Kidney capillary endothelial cell (primary cell): ENCODE results near the gene GPR68.
"Not testable (repeated sequence)": the region's sequence is repeated elsewhere in the genome, so short reads cannot be mapped to it uniquely, and the experiment has no call there.

Experiments
- DNase-seq: peaks from one replicate; pipeline ENCODE4 v3.0.0-alpha.2; 2018; ENCODE audit warnings: low spot score

GPR68 gene

DNA sequence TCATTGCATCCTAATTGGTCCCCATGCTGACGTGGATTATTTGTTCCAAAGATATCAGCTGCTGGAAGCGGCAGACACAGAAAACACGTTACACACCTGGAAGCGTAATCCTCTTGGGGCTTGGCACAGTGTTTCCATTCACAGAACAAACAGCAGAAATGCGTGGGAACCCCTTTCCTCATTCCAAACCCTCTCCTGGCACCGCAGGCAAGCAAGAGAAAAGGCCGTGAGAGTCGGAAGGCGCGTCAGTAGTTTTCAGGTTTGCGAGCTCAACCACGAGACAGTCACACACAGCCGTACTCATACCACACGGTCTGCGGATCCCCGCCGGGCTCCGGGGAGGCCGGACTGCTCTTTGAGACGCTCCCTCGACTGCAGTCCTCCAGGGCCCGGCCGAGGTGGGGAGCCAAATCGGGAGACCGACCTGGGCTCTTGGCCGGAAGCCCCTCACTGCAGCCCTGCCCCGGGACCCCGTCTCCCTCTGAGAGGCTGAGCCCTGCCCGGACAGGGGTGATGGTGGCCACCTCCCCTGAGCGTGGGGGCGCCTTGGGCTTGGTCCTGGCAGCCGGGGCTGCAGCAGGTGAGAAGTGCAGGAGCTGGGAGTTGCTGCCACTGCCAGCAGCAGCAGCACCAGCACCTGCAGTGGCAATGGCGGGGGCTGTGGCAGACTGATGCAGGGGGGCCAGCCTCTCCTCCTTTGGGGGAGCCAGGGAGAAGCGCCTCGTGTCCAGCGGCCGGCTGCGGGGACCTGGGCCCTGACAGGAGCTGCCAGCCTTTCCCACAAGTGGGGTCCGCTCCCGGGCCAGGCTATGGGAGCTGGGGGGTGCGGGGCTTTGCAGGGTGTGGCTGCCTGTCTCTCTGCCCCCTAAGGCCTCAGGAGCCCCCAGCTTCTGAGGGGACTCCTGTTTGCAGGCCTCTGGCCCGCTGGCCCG lies 28.1 kb upstream of the GPR68 start:
- DNase-seq = no peak

DNA sequence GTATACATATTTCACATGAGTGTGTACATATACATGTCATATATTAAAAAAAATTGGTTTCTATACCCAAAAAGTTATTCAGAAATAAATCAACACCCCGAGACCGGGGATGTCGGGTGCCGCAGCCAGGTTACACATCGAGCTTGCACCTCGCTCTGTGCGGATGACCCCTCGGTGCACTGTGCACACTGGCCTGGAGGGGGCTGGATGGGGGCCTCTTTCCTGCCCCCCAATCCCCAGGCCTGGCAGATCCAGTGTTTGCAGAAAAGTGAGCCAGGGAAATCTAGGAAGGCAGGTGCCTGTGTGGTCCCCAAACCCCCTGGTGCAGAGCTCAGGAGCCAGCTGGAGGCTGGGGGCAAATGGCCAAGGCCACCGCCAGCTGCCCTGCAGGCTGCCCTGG lies 27.1 kb upstream of the GPR68 start:
- DNase-seq = no peak

DNA sequence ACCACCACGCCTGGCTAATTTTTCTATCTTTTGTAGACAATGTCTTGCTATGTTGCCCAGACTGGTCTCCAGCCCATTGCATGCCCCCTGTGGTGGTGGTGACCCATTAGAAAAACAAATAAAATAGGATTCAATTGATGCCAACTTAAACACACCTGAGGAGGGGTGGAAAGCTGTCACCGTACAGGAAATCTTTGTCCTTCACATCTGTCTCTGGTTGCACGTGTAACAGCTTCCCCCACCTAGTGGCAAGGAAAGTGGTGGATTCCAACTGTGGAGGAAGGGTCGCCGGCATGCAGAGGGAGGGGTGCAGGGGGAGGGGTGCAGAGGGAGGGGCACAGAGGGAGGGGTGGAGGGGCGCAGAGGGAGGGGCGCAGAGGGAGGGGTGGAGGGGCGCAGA lies 26.1 kb upstream of the GPR68 start:
- DNase-seq = no peak

DNA sequence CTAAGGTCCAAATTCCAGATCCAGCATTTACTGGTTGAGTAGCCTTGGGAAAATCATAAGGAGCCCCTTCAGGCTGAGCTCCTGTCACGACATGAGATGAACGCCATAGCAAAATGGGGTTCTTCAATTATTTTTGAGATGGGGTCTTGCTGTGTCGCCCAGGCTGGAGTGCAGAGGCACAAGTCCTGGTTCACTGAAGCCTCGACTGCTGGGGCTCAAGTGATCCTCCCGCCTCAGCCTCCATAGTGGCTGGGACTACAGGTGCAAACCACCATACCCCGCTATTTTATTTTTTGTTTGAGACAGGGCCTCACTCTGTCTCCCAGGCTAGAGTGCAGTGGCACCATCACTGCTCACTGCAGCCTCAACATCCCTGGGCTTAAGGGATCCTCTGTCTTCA lies 25.7 kb upstream of the GPR68 start:
- no peak for DNase-seq

DNA sequence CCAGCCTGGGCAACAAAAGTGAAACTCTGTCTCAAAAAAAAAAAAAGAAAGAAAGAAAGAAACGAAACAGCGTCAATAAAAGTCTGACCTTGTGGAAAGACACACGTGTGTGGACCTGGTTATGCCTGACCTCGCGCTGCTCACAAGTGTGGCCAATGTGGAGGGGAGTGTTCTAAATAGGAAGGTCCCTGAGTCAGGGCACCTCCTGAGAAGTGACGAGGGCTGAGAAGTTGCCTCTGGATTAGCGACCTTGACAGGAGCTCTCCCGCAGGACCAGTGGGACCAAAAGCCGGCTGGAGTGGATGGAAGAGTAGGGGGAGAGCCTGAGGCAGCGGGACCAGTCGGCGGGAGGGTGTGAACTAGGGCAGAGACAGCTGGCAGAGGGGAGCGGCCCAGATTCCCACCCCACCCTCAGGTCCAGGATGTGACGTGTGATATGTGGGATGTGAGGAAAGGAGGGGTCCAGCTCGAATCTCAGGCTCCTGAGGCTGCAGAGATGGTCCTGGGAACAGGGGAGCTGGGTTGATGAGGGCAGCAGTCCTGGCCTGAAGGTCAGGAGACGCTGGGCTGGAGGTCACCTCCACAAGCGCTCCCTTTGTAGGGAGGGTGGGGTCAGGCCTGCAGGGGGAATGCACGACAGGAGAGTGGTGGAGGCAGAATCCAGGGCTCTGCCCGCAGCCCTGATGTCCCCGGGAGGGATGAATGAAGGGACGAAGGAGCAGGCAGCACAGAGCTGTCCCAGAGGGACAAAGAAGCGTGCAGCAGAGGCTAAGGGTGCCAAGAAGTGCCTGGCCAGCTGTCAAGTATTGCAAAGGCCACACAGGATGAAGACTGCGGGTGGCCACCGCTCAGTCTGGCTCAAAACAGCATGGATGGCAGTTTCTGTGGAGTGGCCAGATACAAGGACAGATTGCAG lies 24.8 kb upstream of the GPR68 start:
- DNase-seq = no peak

DNA sequence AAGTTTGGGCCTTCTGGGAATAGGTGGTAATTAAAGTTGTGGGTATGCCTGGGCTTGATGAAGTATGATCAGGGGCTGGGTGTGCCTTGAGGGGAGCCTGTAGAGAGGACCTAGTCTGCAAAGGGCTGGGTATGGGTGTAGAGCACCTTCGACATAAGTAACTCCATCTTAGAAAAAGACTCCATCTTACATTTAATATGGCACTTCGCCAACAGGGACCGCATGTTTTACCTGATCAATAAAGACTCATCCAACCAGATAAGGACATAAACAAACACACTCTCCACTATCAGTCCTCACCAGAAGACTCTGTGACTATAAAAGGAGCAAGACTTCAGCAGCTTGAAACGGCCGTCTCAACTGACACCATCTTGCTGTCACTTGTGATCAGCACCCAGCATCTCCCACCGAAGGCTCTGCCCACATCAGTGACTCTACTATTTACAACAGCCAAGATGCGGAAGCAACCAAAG lies 23.5 kb upstream of the GPR68 start:
- no peak for DNase-seq

DNA sequence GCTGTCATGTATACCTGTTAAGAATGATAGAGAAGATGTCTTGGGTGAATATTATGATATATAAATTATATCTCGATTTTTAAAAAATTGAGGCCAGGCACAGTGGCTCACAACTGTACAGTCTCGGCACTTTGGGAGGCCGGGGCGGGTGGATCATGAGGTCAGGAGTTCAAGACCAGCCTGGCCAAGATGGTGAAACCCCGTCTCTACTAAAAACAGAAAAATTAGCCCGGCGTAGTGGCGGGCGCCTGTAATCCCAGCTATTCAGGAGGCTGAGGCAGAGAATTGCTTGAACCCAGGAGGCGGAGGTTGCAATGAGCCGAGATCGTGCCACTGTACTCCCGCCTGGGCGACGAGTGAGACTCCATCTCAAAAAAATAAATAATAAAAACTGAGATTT lies 21.8 kb upstream of the GPR68 start:
- not testable (repeated sequence) for DNase-seq

DNA sequence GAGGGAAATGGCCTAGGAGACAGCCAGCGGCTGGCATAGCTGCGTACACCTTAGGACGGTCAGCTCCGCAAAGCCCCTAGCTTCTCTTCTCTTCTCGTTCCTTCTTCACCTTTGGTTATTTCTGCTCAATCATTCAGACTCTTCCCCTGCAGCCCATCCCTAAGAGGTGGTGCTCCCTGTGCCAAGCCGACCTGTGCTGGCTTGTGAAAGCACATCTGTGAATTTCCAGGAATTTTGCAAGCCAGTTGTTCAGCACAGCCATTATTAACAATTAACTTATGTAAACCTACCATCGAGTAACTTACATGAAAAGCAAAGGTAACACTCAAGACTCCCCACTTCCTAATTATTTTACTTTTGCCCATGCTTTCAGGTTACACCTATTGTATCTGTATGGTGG lies 20.9 kb upstream of the GPR68 start:
- DNase-seq = no peak

DNA sequence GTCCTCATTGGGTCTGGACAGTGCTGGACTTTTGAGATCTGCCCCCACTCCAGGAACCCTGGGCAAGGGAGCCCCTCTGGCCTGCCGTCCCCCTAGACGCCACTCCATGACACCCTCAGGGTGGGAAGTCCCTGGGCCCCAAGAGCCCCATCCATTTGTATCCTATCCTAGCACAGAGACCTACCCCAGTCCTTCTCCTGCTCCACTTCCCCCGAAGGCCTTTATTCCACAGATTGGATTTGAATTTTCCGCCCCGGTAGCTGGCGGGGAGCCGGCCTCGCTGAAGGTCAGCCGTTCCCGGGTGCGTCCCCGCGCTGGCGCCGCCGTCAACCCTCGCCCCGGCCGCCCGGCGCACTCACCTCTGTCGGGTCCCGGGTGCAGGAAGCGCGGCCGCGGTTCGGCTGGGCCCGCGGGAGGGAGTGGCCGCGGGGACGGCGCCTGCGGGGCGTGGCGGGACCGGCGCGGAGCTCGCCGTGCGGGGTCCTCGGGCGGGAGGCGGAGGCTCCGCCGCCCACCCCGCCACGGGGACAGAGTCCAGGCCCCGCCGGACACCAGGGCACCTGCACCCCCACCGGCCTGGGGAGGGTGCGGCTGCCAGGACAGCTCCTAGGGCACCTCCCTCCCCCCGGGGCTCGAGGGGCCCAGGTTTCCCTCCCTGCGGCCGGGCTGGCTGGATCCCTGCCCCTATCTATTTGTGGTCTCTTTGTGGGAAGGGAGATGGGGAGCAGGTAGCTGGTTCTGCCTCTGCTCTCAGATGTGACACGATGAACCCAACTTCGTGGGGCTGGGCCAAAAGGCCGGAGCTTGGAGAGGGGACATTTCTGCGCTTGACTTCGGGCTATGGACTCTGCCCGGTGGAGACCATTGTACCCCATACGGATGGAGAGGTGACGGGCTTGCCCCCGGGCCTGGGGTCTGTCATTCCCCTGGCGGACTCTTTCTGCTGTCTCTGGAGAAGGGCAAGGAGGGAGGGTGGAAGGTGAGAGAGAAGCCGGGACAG lies 19.9 kb upstream of the GPR68 start:
- DNase-seq = no peak

DNA sequence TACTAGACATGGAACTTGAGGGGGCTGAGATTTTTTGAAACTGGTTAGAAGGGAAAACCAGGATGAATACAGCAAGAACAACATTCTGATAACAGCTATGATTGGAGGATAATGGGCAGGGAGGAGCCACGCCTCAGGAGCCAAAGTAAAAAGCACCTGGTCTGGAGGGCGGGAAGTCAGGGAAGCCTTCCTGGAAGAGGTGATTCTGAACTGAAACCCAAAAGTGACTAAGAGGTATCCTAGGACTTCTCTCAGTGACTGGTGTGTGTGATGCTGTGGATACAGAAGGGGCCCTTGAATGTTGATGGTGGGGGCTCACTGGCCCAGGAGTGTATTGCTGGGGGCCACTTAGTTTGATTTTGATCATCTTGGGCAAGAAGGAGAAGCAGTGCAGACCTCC lies 18.8 kb upstream of the GPR68 start:
- DNase-seq = no peak

DNA sequence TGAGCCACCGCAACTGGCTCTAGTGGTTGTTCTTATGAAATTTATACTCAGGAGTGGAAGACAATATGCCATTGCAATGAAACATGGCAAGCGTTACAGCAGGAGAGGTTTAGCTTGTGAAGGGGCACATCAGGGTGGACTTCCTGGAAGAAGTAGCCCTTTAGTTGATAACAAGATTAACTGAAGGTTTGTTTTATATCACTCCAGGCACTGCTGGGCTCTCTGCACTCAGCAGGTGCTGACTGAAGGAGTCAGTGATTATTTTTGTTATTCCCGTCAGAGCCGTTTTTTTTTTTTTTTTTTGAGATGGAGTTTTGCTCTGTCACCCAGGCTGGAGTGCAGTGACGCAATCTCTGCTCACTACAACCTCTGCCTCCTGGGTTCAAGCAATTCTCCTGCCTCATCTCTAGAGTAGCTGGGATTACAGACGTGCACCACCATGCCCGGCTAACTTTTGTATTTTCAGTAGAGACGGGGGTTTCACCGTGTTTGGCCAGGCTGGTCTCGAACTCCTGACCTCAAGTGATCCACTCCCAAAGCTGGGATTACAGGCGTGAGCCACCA lies 17.6 kb upstream of the GPR68 start:
- DNase-seq = no peak

DNA sequence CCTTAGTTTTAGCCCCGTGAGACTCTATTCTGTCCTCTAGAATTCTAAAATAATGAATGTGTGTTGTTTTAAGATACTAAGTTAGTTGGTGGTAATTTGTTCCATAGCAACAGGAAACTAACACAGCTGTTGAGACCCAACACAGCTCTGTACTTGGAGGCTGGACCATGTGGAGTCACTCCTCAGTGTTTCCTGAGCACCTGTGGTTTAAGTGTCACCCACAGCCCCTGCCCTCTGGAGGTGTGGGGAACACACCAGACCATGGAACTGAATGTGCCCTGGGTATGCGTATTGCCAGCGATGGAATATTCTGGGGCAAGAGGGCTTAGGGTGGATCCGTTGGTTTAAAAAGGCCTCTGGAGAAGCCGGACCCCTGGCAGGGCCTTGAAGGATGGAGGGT lies 16.6 kb upstream of the GPR68 start:
- no peak for DNase-seq

DNA sequence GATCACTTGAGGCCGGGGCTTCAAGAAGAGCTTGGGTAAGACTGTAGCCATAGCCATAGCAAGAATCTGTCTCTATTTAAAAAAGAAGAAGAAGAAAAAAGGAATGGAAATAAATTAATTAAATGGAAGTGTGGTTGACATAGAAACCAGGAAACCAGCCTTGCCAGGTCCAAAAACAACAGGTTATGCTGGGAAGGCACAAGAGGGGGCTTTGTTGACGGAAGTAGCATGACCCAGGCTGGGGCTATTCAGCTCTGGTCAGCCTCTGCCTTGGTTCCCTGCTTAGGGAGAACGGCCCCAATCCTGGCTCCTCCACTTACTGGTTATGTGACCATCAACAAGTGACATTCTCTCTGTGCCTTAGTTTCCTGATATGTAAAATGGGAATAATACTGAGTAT lies 14.4 kb upstream of the GPR68 start:
- no peak for DNase-seq

DNA sequence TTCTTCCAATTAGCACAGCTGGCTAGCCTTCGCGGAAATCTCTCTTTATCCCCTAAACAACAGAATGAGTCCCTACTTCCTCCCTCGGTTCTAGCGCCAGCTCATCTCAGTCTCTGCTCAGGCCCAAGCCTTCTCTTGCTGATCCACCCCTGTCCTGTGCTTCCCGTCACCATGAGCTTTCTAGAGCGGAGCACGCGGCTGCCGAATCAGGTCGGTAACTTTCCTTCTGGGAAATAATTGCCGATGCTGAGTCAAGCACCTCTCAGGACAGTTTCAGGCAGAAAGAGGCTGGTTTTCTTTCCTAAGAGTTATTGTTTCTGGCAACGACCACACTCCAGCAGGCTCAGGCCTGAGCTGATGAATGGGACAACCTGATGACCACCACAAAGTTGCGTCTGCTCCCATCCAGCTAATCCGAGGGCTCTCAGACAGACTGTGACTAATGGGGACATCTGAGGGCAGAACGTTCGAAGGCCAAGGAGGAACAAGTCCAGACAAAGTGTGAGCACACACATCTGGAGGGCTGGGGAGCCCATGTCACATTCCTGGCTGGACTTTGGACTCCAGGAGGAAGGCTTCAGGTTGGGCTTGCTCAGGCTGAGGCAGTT lies 13.6 kb upstream of the GPR68 start:
- DNase-seq = peak; percentile 41

DNA sequence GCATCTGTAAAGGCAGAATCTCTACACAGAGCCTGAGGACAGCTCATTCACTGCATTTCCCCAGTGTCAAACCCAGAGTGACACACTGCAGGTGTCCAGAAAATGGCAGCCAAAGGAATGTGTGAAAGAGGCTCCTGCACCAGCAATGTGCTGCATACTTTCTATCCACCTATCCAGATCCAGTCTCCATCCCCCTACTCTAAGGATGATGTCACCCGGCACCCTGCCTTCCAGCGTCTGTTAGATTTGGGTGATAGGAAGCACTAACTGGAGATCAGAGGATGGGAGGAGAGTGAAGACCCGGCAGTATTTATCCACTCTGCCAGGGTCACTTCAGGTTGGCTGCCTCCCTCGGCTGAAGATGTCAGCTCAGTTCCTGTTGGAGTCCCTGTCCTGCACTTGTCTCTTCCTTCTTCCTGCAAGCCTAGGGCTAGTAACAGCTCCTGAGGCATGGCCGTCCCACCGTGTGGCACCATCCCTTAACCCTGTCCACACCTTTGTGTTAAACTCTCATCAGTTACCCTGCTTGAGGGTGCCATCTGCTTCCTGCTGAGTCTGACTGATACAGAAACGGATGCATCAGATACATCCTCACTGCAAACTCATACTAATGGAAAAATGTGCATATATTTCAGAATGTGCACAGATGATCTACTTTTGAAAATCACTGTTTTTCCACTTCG lies 13.0 kb upstream of the GPR68 start:
- DNase-seq = no peak

DNA sequence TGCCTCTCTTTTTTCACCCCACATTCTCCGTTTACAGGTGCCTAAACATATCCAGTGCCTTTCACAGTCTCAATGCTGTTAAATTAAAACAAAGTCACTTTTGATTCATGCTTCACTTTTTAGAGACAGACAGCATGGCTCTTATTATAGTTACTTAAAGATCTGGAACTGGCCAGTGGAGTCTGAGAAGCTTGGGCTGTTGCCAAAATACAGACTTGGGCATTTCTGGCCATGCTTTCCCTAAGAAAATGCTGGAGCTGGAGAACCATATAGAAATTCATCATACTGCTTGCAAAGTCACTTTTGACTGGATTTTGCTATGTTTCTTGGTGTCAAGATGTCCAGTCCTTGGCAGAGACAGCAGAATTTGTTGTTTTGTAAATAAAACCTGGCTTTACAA lies 12.2 kb upstream of the GPR68 start:
- DNase-seq = no peak

DNA sequence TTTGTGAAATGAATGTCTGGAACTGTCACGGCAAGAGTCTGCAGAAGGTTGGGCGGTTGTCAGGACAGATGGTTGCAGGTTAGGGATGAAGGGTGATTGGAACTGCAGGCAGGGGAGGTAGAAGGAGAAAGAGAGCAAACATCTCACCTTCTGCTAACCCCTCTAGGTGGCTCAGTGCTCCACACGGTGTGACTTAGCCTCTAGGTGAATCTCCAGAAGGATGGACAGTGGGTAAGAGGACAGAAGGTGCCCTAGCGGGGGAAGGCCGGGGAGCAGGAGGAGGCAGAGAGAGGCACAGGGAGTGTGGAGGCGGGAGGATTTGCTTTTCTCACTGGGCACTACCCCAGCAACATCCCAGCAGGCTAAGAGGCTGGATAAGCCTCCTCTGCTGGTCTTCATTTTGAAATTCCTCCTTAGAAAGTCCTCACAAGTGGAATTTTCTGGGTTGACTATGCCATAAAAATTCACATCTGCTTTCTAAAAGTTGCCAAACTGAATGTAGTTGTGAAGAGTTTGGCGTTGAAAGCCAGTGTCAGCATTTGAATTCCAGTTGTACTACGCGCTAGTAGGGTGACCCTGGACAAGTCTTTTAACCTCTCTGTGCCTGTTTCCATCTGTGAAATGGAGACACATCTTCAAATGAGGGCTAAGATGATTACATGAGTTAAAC lies 10.7 kb upstream of the GPR68 start:
- no peak for DNase-seq

DNA sequence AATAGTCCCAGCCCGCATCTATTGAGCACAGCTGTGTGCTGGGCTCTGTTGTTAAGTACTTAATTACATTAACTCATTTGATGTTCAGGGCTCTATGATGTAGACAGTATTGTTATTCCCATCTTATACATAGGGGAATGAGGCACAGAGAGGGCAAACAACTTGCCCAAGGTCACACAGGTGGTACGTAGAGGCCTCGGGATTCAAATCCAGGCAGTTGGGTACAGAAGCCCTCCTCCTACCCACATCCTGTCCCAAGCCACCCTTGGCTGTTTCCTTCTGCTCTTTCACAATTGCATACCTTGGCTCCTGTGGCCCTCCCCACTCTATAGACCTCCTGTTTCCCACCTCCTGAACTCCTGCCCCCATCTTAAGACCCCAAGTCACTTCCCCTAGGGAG lies 10.0 kb upstream of the GPR68 start:
- DNase-seq = no peak

DNA sequence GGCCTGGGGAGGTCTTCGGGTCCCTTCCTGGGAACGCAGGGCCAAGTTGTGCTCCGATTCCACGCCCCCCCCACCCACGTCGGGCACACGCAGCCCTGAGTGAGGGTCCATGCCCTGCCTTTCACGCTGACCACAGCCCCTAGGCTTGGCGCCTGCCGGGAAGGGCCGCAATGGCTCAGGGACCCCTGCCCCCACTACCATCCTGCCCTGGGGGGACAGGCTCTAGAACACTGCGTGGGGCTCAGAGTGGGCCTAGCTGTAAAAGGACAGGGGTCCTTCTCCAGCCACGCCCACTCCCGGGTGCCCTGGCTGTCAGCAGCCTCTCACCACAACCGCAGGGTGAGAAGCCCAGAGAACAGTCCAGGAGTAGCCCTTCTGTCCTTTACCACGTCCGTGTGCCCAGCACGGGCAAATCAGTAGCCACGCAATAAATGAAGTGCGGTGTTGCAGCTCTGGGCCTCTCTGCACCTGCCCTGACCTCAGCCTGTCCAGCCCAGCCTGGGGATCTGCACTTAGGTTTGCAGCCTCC lies 9.4 kb upstream of the GPR68 start:
- DNase-seq = no peak
